GM23248 (cell line): ENCODE results near the gene NR2F1. TPM values are rescaled to one million over a fixed set of nuclear protein-coding genes. Genes with fewer than 3 reads are reported as not detected.

Source experiments
- DNase-seq: peaks from one replicate; pipeline ENCODE4 v3.0.0-alpha.2; 2015
- H2AFZ ChIP-seq: fragments of 200-600 bp; sonication (generic); 2 replicates; pipeline ENCODE4 v1.6.1; 2016; ENCODE audit warnings: antibody characterized with exemption
- H3F3A ChIP-seq: fragments of 200-600 bp; sonication (generic); 2 replicates; pipeline ENCODE4 v1.6.1; 2016; ENCODE audit warnings: mild to moderate bottlenecking, antibody characterized with exemption, mixed run types; ENCODE audit not compliant: insufficient read depth
- H3K27ac ChIP-seq: fragments of 200-600 bp; sonication (generic); 2 replicates; pipeline ENCODE4 v1.5.1; 2016; ENCODE audit warnings: mild to moderate bottlenecking
- H3K27me3 ChIP-seq: fragments of 200-600 bp; sonication (generic); replicated peaks from 2 replicates; pipeline ENCODE4 v1.6.1; 2016; ENCODE audit warnings: mild to moderate bottlenecking; ENCODE audit not compliant: insufficient read depth
- H3K36me3 ChIP-seq: fragments of 200-600 bp; sonication (generic); 2 replicates; pipeline ENCODE4 v1.6.1; 2016; ENCODE audit warnings: low read depth, mild to moderate bottlenecking
- H3K4me1 ChIP-seq: fragments of 200-600 bp; sonication (generic); 2 replicates; pipeline ENCODE4 v1.6.1; 2016; ENCODE audit warnings: mild to moderate bottlenecking; ENCODE audit not compliant: insufficient read depth
- H3K4me2 ChIP-seq: fragments of 200-600 bp; sonication (generic); one replicate; pipeline ENCODE4 v1.6.1; 2016; ENCODE audit warnings: mild to moderate bottlenecking; ENCODE audit not compliant: unreplicated experiment
- H3K4me3 ChIP-seq: fragments of 200-600 bp; sonication (generic); 2 replicates; pipeline ENCODE4 v1.5.1; 2016; ENCODE audit warnings: mild to moderate bottlenecking
- H3K79me2 ChIP-seq: fragments of 200-600 bp; sonication (generic); 2 replicates; pipeline ENCODE4 v1.6.1; 2016; ENCODE audit warnings: mild to moderate bottlenecking; ENCODE audit not compliant: insufficient read depth
- H3K9ac ChIP-seq: fragments of 200-600 bp; sonication (generic); 2 replicates; pipeline ENCODE4 v1.6.1; 2016; ENCODE audit warnings: mild to moderate bottlenecking
- H3K9me2 ChIP-seq: fragments of 200-600 bp; sonication (generic); 2 replicates; pipeline ENCODE4 v1.6.1; 2016; ENCODE audit warnings: mixed run types, mild to moderate bottlenecking, moderate library complexity; ENCODE audit not compliant: insufficient read depth
- H3K9me3 ChIP-seq: fragments of 200-600 bp; sonication (generic); one replicate; pipeline ENCODE4 v1.6.1; 2017; ENCODE audit warnings: low read depth
- H4K20me1 ChIP-seq: fragments of 200-600 bp; sonication (generic); 2 replicates; pipeline ENCODE4 v1.6.0; 2016; ENCODE audit not compliant: insufficient read depth
- EZH2 ChIP-seq: fragments of 200-600 bp; sonication (generic); IDR thresholded peaks from 2 replicates; pipeline ENCODE4 v1.6.1; 2018; ENCODE audit warnings: antibody characterized with exemption, mild to moderate bottlenecking; ENCODE audit not compliant: insufficient read depth, poor library complexity, severe bottlenecking
- EZH2phosphoT487 ChIP-seq: fragments of 200-600 bp; sonication (generic); IDR thresholded peaks from 2 replicates; pipeline ENCODE4 v1.6.1; 2018; ENCODE audit warnings: antibody characterized with exemption, moderate library complexity, mild to moderate bottlenecking, low read depth; ENCODE audit not compliant: insufficient read depth
- WGBS, 2 experiments: methylation state at CpG; one replicate each; pipeline ENCODE4 v1.1.6; 2015 to 2017; ENCODE audit warnings: low lambda C conversion rate in 2 of 2, low coverage in 1 of 2; ENCODE audit errors: missing lambda C conversion rate in 2 of 2; 5-methylcytosine and 5-hydroxymethylcytosine counted together
- in situ Hi-C: fragments of 300-500 bp; cut with MboI; formaldehyde crosslinking; loops from 2 replicates; pipeline ENCODE4 v1.15.0; 2020
- polyA plus RNA-seq: library from polyadenylated mRNA; unstranded; fragments of >200 nt; fragmentation: Nextera tagmentation; extraction: Ambion mirVana; gene quantifications from 2 replicates; pipeline ENCODE4 v1.2.1, GENCODE V29; 2016
- total RNA-seq: library from RNA; depleted of rRNA; stranded (reverse); fragments of >200 nt; shearing (Covaris generic); gene quantifications from 2 replicates; pipeline ENCODE4 v1.2.3, GENCODE V29; 2014

Gene NR2F1
- total and polyA plus RNA-seq, 2 experiments from 2014 or later: 5.6 to 14.3 TPM

- no peak overlapping the region for H2AFZ ChIP-seq
- peaks cover 5% of the 10 kb centered on the region; the same call in 1 of the 2 replicates for H3K4me1 ChIP-seq
- in situ Hi-C loops: loop anchor here (5.0 kb wide), 1 partner anchor 184 kb away; no protein-coding TSS in a partner anchor
- no peaks in the 10 kb centered on the region for H3F3A ChIP-seq
- H3K27ac ChIP-seq: no peak overlapping the region
- H3K27me3 ChIP-seq: peaks cover 57% of the 10 kb centered on the region
- no peak overlapping the region for H3K9ac ChIP-seq
- H3K4me2 ChIP-seq: no peak overlapping the region
- no peak for TF ChIP-seq EZH2
- 0 out of 2 replicates have a peak, but pooled peaks have one; percentile 17 for TF ChIP-seq EZH2phosphoT487
- H3K79me2 ChIP-seq: no peaks in the 10 kb centered on the region
- no peak for DNase-seq
- H3K4me3 ChIP-seq: no peak overlapping the region
- H4K20me1 ChIP-seq: no peaks in the 10 kb centered on the region
- no peaks in the 10 kb centered on the region for H3K36me3 ChIP-seq
- H3K9me2 ChIP-seq: no peaks in the 10 kb centered on the region
- H3K9me3 ChIP-seq: no peaks in the 10 kb centered on the region
These were observed 29.8 kb downstream of the NR2F1 start for GRCh38 chr5:93612855-93613243.

DNA sequence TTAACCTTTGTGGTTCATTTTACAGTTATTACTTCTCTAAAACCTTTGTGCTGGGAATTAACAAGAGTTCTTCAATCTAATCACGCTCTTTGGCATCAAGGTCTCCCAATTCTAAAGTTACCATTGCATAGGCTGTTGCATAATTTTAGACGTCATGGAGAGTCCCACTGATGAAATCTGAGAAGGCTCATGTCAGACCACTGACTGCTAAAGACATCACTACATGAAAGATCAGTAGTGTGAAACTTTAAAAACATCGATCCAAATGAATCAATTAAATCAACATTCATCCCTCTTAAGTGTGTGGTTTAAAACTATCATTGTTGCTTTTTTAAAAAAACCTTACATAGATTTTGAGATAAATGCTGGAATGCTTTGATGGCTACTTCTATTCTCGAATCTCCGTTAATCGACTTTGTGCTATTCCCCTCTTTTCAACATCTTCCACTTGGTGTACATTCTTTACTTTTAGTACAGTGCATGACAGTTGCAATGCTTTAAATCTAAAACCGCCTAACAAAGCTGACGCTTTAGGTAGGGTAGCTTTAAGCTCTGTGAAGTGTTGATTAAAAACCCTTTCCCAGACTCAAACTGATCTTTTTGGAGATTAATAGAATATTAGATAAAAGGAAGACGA lies 33.6 kb downstream of the NR2F1 start:
- no peaks in the 10 kb centered on the region for H3K9me3 ChIP-seq
- H3K27me3 ChIP-seq: peaks cover 19% of the 10 kb centered on the region
- no peaks in the 10 kb centered on the region for H3K79me2 ChIP-seq
- H3K36me3 ChIP-seq: no peaks in the 10 kb centered on the region
- H3K27ac ChIP-seq: no peak overlapping the region
- no peak overlapping the region for H3K4me3 ChIP-seq
- peaks cover 5% of the 10 kb centered on the region; the same call in 1 of the 2 replicates for H3K4me1 ChIP-seq
- H3K4me2 ChIP-seq: no peak overlapping the region
- peaks cover 3% of the 10 kb centered on the region for H3F3A ChIP-seq
- in situ Hi-C loops: no loop called here
- H4K20me1 ChIP-seq: no peaks in the 10 kb centered on the region
- H3K9me2 ChIP-seq: no peaks in the 10 kb centered on the region
- TF ChIP-seq EZH2: no peak
- TF ChIP-seq EZH2phosphoT487: no peak
- no peak for DNase-seq
- H3K9ac ChIP-seq: no peak overlapping the region
- no peak overlapping the region for H2AFZ ChIP-seq
- WGBS, 2 experiments: 94 to 96% methylated on average over 9 of the region's 9 CpGs

DNA sequence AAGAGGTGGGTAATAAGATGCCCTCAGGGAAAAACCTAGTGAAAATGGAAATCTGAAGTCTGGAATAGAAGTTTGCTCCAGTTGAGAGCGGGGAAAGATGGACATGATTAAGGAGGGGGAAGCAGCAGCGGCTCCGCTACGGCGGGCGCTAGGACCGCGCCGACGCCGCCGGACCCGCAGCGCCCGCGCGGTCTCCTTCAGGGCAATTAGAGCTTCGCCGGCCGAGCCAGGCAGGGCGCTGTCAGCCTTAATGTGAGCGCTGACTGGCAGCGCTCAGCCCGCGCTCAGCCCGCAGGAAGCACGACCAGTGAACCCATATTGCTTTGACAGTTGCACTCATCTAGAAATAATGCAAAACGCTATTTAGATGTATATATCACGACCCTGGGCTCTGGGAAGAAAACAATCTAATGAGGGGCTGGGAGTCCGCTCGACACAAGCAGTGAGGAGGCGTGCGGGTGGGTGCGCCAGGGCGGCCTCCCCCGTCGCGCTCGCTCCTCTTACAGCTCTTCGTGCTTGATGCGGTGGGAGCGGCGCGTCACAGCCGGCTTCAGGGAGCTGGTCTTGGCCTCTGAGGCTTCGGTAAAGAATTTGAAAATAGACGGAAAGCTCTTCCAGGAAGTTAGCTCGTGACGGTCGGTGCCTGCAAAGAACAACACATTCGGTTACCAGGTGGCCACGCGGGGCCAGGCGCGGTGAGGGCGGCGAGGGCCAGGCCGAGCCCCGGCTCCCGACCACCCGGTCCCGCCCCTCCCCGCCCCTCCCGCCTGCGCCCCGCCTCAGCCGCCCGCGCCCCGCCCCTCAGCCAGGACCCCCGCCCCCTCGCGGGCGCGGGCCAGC lies 37.7 kb downstream of the NR2F1 start:
- H3K36me3 ChIP-seq: no peaks in the 10 kb centered on the region
- no peaks in the 10 kb centered on the region for H3K9me3 ChIP-seq
- H3F3A ChIP-seq: peaks cover 18% of the 10 kb centered on the region
- no peak overlapping the region for H3K27ac ChIP-seq
- 1% methylated on average over 64 to 67 of the region's 75 CpGs for WGBS, 2 experiments
- TF ChIP-seq EZH2 (no peak), EZH2phosphoT487 (no peak)
- H3K4me1 ChIP-seq: peaks cover 5% of the 10 kb centered on the region; the same call in 1 of the 2 replicates
- H3K9ac ChIP-seq: peak overlapping the region; percentile 73
- no peaks in the 10 kb centered on the region for H3K9me2 ChIP-seq
- H3K79me2 ChIP-seq: no peaks in the 10 kb centered on the region
- no peaks in the 10 kb centered on the region for H3K27me3 ChIP-seq
- DNase-seq: peak; percentile 85
- peak overlapping the region; percentile 87 for H2AFZ ChIP-seq
- H3K4me2 ChIP-seq: peak overlapping the region; percentile 89
- no peaks in the 10 kb centered on the region for H4K20me1 ChIP-seq
- in situ Hi-C loops: no loop called here
- peak overlapping the region; percentile 78 for H3K4me3 ChIP-seq

DNA sequence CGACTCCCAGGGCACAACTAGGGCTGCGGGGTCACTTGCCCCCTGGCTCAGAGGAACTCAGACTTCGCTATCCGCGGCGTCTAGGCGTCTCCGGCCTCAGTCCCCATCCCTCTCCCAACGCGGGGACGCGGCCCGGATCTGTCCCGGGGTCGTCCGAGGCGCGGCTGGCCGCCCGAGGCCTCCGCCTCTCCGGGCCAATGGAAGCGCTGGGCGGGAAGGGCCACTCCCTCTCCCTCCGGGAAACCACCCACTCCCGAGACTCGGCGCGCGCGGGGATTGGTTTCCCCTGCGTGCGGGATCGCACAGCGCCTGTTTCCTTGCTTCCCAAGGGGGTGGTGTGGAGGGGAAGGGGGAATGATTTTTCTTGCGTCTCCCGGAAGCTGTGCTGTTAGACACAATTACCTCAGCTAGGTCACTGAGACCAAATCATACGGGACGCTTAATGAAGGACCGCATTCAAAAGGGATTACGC lies 38.3 kb downstream of the NR2F1 start:
- TF ChIP-seq EZH2phosphoT487 (no peak), EZH2 (no peak)
- no peak for DNase-seq
- no peaks in the 10 kb centered on the region for H4K20me1 ChIP-seq
- peaks cover 5% of the 10 kb centered on the region; the same call in 1 of the 2 replicates for H3K4me1 ChIP-seq
- peak overlapping the region; percentile 78 for H3K4me3 ChIP-seq
- H3K27ac ChIP-seq: no peak overlapping the region; the same call in 1 of the 2 replicates
- no peaks in the 10 kb centered on the region for H3K27me3 ChIP-seq
- peaks cover 18% of the 10 kb centered on the region for H3F3A ChIP-seq
- peak overlapping the region; percentile 56; the same call in 1 of the 2 replicates for H2AFZ ChIP-seq
- no peaks in the 10 kb centered on the region for H3K79me2 ChIP-seq
- H3K9me3 ChIP-seq: no peaks in the 10 kb centered on the region
- 27 to 36% methylated on average over 30 to 40 of the region's 41 CpGs for WGBS, 2 experiments
- in situ Hi-C loops: no loop called here
- H3K4me2 ChIP-seq: peak overlapping the region; percentile 37
- H3K9me2 ChIP-seq: no peaks in the 10 kb centered on the region
- H3K36me3 ChIP-seq: no peaks in the 10 kb centered on the region
- H3K9ac ChIP-seq: peak overlapping the region; percentile 73; the same call in 1 of the 2 replicates
